Measurements from ENCODE around the gene HOXD4.
A peak's percentile ranks its signal among the peaks of the same experiment; 100 is the strongest.

HOXD4 gene

DNA sequence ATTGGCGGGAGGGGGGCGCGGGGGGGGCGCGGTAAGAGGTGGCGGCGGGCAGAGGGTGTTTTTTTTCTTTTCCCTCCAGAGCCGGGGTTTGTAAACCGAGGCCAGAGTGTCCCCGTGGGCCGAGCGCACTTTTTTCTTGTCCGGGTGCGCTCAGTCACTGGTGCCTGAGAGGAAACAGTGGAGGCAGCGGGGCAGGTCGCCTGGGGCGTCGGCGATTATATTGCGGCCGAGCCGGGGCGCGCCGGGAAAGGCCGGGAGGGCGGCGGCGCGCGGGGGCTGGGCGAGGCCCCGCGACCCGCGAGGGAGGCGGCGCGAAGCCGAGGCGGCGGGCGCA lies 21.6 kb upstream of the HOXD4 start:
- DNase-seq (ENCODE audit: low spot score) = no peak
- H3K4me3 ChIP-seq = peak overlapping the region; percentile 68
- TF ChIP-seq, protein P1, sequence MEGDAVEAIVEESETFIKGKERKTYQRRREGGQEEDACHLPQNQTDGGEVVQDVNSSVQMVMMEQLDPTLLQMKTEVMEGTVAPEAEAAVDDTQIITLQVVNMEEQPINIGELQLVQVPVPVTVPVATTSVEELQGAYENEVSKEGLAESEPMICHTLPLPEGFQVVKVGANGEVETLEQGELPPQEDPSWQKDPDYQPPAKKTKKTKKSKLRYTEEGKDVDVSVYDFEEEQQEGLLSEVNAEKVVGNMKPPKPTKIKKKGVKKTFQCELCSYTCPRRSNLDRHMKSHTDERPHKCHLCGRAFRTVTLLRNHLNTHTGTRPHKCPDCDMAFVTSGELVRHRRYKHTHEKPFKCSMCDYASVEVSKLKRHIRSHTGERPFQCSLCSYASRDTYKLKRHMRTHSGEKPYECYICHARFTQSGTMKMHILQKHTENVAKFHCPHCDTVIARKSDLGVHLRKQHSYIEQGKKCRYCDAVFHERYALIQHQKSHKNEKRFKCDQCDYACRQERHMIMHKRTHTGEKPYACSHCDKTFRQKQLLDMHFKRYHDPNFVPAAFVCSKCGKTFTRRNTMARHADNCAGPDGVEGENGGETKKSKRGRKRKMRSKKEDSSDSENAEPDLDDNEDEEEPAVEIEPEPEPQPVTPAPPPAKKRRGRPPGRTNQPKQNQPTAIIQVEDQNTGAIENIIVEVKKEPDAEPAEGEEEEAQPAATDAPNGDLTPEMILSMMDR (IDR thresholded peaks at IDR 0.05) = no peak
- H3K27ac ChIP-seq = peak overlapping the region in 1 of 2 donors; percentile 78

DNA sequence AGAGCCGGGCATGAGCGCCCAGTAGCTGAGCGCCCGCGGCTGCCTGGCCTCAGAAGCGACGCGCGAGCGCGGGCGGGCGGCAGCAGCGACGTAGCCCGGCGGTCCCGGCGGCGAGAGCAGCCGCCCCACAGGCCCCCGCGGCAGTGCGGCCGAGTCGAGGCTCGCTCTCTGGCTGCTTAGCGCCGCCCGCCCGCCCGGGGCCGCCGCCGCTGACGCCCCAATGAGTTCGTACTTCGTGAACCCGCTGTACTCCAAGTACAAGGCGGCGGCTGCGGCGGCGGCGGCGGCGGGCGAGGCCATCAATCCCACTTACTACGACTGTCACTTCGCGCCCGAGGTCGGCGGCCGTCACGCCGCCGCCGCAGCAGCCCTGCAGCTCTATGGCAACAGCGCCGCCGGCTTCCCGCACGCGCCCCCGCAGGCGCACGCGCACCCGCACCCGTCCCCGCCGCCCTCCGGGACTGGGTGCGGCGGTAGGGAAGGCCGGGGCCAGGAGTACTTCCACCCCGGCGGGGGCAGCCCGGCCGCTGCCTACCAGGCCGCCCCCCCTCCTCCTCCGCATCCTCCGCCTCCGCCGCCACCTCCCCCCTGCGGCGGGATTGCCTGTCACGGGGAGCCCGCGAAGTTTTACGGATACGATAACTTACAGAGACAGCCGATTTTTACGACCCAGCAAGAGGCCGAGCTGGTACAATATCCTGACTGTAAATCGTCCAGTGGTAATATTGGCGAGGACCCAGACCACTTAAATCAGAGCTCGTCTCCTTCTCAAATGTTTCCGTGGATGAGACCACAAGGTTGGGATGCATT lies 21.0 kb upstream of the HOXD4 start:
- Histone ChIP-seq H3K4me3 (peak overlapping the region; percentile 68), H3K27ac (peak overlapping the region; percentile 36 to 78)
- DNase-seq (ENCODE audit: low spot score) = no peak
- TF ChIP-seq, protein P1 (IDR thresholded peaks at IDR 0.05) = no peak

DNA sequence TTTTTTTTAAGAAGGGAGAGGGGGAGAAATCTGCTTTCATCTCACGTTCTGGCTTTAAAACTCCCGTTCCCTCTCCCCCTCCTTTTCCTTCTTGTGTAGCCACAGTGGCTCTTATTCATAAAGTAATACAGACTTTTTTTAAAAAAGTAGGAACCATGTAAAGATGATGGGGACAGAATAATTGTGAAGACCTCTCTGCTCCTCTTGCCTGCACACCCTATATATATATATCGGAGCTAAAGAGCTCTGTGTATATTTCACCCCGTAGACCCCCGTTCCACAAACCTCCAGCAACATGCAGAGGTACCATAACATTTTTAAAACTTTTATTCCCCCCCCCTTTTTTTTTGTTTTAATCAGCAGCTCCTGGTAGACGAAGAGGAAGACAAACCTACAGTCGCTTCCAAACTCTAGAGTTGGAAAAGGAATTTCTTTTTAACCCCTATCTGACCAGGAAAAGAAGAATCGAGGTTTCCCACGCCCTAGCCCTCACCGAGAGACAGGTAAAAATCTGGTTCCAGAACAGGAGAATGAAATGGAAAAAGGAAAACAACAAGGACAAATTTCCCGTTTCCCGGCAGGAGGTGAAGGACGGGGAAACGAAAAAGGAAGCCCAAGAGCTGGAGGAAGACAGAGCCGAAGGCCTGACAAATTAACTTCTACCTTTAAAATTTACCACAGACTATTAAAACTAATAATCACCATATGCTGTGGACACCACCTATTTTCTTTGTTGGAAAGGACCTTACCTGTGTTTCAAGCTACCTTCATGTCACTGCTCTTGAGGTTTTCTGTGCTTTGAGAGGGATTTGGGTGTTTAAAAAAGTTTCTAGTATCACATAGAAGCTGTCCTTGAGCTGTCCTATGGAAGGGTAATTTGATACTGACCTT lies 20.1 kb upstream of the HOXD4 start:
- DNase-seq (ENCODE audit: low spot score) = no peak
- Histone ChIP-seq H3K27ac (peak overlapping the region; percentile 3 to 78), H3K4me3 (peak overlapping the region; percentile 68)
- TF ChIP-seq, protein P1 (IDR thresholded peaks at IDR 0.05) = no peak

DNA sequence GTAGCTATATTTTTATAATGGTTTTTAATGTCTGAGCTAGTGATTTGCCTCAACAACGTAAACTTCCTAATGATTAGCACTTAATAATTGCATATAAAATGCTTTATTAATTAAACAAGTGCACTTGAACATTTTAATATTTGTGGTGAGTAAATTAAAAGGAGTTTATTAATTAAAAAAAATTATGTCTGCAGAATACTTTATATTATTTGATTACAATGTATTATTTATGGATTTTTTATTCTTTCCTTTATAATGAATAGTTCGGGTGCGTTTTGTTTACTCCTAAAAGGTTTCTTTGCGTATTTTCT lies 19.5 kb upstream of the HOXD4 start:
- peak overlapping the region; percentile 48 for H3K4me3 ChIP-seq
- TF ChIP-seq, protein P1 (IDR thresholded peaks at IDR 0.05) = no peak
- H3K27ac ChIP-seq = no peak overlapping the region
- no peak for DNase-seq (ENCODE audit: low spot score)

DNA sequence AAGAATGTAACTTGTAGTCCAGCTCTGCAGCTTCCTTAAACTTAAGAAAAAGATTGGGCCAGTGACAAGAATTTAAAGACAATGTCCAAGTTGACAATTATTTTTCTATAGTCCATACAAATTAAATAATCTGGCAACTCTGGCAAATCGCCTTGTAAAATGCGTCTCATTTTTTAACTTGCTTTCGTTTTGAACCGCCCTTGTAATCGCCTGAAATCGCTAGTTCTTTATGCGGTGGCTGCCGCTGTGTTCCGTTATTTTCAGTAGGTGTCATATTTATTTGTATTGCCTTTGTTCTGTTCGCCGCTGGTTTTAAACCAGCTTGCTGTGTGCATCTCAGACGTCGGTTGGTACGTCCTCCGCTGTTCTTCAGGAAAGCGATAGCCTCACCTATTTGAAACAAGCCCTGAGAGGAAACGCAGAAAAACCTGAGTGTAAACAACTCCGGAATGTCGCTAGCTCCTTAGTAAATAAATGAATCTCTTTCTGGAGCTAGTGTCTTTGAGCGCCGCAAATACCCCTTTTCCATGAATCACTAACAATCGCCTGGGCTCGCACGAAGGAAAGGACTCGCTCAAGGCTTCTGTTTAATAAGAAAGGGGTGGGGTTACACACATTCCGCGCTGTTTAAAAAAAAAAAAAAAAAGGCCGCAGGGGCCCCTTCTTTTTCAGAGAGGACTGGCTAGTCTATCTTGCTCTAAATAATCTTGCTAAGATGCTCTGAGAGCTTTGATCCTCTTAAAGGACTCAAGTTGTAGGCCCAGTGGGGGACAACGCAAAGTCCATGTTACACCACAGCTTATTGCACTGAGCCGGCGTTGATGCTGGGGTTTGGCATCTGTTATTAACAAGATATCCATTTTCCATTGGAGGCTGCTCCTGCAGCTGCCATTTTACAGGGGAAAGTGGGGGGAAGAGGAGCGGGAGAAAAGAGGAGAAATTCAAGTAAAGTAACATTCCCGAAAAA lies 18.9 kb upstream of the HOXD4 start:
- Histone ChIP-seq H3K27ac (no peak overlapping the region), H3K4me3 (peak overlapping the region; percentile 48)
- TF ChIP-seq, protein P1 (IDR thresholded peaks at IDR 0.05) = no peak
- no peak for DNase-seq (ENCODE audit: low spot score)

DNA sequence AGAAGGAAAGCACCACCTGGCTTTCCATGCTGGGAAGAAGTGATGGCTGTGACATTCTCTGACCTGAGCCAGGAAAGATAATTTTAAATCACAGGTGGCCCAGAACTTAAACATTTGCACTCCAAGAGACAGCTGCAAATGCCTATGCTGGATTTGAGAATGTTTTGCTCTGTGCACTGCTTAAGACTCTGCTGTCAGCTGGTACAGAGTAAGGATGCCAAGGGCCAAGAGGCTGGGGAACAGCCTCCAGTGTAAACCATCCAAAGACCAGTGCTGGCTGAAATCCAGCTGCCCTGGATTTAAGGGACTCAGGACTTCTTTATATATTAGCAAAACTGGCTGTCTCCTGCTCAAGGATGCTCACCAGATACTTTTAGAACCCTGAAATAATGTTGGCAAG lies 18.0 kb upstream of the HOXD4 start:
- Histone ChIP-seq H3K4me3 (no peak overlapping the region), H3K27ac (no peak overlapping the region)
- DNase-seq (ENCODE audit: low spot score) = no peak
- TF ChIP-seq, protein P1 (IDR thresholded peaks at IDR 0.05) = no peak

All from coronary artery (tissue), 2 donors.